DOHH2 (cell line): ENCODE results near the gene RNU7-1.

Experiments
- EZH2phosphoT487 ChIP-seq: fragments of 200-600 bp; sonication (generic); IDR thresholded peaks from 2 replicates; pipeline ENCODE4 v1.6.1; 2017; ENCODE audit warnings: borderline replicate concordance, mild to moderate bottlenecking, antibody characterized with exemption, low read length, moderate library complexity, mixed read lengths
- TF ChIP-seq, protein P1 (sequence below): fragments of 200-600 bp; sonication (generic); IDR thresholded peaks from one replicate; pipeline ENCODE4 v1.5.1; 2014; ENCODE audit warnings: antibody characterized with exemption, mild to moderate bottlenecking, low read depth, low read length; ENCODE audit not compliant: poor library complexity, severe bottlenecking

DNA sequence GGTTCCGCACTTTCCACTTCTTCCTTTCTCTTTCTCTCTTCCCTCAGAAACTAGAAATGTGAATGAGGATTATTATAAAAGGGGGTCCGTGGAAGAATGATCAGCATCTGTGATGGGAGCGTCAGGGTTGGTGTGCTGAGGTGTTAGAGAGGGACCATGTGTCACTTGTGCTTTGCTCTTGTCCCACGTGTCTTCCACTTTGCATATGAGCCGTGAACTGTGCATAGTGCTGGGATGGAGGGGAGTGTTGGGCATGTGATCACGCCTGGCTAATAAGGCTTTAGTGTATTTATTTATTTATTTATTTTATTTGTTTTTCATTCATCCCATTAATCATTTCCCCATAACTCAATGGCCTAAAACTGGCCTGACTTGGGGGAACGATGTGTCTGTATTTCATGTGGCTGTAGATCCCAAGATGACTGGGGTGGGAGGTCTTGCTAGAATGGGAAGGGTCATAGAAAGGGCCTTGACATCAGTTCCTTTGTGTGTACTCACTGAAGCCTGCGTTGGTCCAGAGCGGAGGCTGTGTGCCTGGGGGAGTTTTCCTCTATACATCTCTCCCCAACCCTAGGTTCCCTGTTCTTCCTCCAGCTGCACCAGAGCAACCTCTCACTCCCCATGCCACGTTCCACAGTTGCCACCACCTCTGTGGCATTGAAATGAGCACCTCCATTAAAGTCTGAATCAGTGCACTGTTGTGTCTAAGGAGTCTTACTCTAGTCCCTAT, 20.4 kb upstream of the RNU7-1 start:
- TF ChIP-seq, protein P1, sequence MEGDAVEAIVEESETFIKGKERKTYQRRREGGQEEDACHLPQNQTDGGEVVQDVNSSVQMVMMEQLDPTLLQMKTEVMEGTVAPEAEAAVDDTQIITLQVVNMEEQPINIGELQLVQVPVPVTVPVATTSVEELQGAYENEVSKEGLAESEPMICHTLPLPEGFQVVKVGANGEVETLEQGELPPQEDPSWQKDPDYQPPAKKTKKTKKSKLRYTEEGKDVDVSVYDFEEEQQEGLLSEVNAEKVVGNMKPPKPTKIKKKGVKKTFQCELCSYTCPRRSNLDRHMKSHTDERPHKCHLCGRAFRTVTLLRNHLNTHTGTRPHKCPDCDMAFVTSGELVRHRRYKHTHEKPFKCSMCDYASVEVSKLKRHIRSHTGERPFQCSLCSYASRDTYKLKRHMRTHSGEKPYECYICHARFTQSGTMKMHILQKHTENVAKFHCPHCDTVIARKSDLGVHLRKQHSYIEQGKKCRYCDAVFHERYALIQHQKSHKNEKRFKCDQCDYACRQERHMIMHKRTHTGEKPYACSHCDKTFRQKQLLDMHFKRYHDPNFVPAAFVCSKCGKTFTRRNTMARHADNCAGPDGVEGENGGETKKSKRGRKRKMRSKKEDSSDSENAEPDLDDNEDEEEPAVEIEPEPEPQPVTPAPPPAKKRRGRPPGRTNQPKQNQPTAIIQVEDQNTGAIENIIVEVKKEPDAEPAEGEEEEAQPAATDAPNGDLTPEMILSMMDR, result no peak
- TF ChIP-seq EZH2phosphoT487, result no peak
